ENCODE measurements around the gene TMIE.
A peak's percentile ranks its signal among the peaks of the same experiment; 100 is the strongest.
"Not testable (repeated sequence)": the region's sequence is repeated elsewhere in the genome, so short reads cannot be mapped to it uniquely, and the experiment has no call there.

Gene TMIE

GRCh38 chr3:46699676-46700523 is 1.3 kb upstream of the TMIE start:
- ChIA-PET CTCF (interaction anchor here (1.3 to 5.1 kb wide), 6 partner anchors 7 to 210 kb away, joined by 3 to 59 read pairs (median 21); no protein-coding TSS in a partner anchor), POLR2A (interaction anchor here (0.5 kb wide), 1 partner anchor 45 kb away, joined by 3 read pairs; no protein-coding TSS in a partner anchor)
- no peak for DNase-seq (ENCODE audit: low read depth, low spot score)
- no peak overlapping the region for H3K4me3 ChIP-seq (ENCODE audit: low read depth, low read length)
- TF ChIP-seq CTCF (IDR thresholded peaks at IDR 0.05; ENCODE audit: insufficient read depth, low read length, missing control alignments) = no peak

DNA sequence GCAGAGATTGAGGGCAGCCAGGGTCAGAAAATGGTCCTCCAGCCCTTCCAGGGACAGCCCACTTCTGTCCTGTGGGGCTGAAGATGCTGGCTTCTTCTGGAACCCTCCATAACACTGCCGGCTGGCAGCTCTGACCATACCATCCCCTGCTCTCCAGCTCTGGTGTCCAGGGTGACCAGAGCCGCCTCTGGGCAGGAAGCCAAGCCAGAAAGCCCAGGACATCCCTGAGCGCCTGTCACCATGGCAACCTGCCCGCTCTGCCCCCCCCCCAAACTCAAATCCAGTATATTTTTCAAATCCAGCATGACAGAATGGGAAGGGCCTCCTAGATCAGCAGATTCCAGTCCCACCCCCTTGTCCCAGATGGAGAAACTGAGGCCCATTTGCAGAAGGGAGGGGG is 420 bp upstream of the TMIE start:
- no peak overlapping the region for H3K4me3 ChIP-seq (ENCODE audit: low read depth, low read length)
- ChIA-PET POLR2A (no interaction called here), CTCF (interaction anchor here (0.9 to 4.7 kb wide), 4 partner anchors 13 to 212 kb away, joined by 3 to 59 read pairs (median 26); no protein-coding TSS in a partner anchor)
- TF ChIP-seq CTCF (IDR thresholded peaks at IDR 0.05; ENCODE audit: insufficient read depth, low read length, missing control alignments) = no peak
- DNase-seq (ENCODE audit: low read depth, low spot score) = no peak

DNA sequence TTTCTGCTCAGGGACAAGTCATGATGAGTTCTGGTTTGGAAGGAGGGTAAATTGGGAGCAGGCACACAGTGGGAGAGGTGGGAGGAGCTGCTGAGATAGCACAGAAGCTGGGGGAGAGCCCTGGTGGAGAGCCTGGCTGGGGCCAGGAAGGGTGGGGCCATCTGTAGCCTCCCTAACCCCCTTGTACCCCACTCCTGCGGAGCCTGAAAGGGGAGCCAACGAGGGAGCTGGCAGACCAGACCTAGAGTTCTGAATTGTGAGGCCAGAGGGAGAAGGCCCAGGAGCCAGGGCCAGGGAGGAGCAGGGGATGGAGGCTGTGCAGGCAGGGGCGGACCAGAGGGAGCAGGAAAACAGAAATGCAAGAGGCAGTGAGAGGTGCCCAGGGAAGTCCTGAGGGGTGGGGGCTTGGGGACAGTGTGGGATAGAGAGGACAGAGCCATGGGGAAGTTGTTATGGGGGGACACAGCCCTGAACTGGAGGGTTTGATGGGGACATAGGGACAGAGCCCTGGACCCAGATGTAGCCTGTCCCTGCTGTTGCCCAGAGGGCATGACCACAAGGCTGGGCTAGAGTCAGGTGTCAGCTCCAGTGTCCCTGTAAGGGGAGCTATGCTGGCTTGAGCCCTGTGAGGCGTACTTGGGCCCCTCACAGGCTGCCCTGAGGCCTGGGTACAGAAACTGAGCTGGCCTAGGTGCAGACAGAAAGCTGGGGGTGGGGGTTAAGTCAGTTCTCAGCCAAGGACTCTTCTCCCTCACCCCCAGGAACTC is 1.2 kb downstream of the TMIE start:
- POLR2A ChIA-PET = interaction anchor here (0.9 kb wide), 1 partner anchor 172 kb away, joined by 3 read pairs; no protein-coding TSS in a partner anchor
- CTCF ChIA-PET = interaction anchor here (0.6 to 4.7 kb wide), 22 partner anchors 8 to 674 kb away, joined by 3 to 59 read pairs (median 4); no protein-coding TSS in a partner anchor
- no peak overlapping the region for H3K4me3 ChIP-seq (ENCODE audit: low read depth, low read length)
- TF ChIP-seq CTCF (IDR thresholded peaks at IDR 0.05; ENCODE audit: insufficient read depth, low read length, missing control alignments) = no peak
- DNase-seq (ENCODE audit: low read depth, low spot score) = no peak

GRCh38 chr3:46703013-46703520 is 1.9 kb downstream of the TMIE start:
- POLR2A ChIA-PET = interaction anchor here (0.9 kb wide), 1 partner anchor 172 kb away, joined by 3 read pairs; no protein-coding TSS in a partner anchor

DNA sequence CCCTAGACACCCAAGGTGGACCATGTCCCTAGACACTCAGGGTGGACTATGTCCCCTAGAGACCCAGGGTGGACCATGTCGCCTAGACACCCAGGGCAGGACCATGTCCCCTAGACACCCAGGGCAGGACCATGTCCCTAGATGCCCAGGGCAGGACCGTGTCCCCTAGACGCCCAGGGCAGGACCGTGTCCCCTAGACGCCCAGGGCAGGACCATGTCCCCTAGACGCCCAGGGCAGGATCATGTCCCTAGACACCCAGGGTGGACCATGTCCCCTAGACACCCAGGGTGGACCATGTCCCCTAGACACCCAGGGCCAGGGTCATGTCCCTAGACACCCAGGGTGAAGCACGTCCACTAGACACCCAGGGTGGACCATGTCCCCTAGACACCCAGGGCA is 3.2 kb downstream of the TMIE start:
- CTCF ChIA-PET = interaction anchor here (0.6 to 4.7 kb wide), 5 partner anchors 190 to 1051 kb away, joined by 3 to 59 read pairs (median 15); no protein-coding TSS in a partner anchor
- DNase-seq (ENCODE audit: low read depth, low spot score); H3K4me3 ChIP-seq (ENCODE audit: low read depth, low read length); POLR2A ChIA-PET: not testable (repeated sequence)

More at GRCh38 chr3:46703013-46703520, 1.9 kb downstream of the TMIE start:
- CTCF ChIA-PET = interaction anchor here (0.6 to 4.7 kb wide), 19 partner anchors 8 to 673 kb away, joined by 3 to 59 read pairs (median 4); no protein-coding TSS in a partner anchor
- no peak for DNase-seq (ENCODE audit: low read depth, low spot score)
- no peak overlapping the region for H3K4me3 ChIP-seq (ENCODE audit: low read depth, low read length)
- TF ChIP-seq CTCF (IDR thresholded peaks at IDR 0.05; ENCODE audit: insufficient read depth, low read length, missing control alignments) = no peak

GRCh38 chr3:46705022-46705530 is 3.9 kb downstream of the TMIE start:
- TF ChIP-seq CTCF (IDR thresholded peaks at IDR 0.05; ENCODE audit: insufficient read depth, low read length, missing control alignments) = peak; percentile 93
- POLR2A ChIA-PET = no interaction called here
- CTCF ChIA-PET = interaction anchor here (0.7 to 6.3 kb wide), 27 partner anchors 7 to 670 kb away, joined by 3 to 161 read pairs (median 6); partner anchors contain the start of gene PRSS50
- DNase-seq (ENCODE audit: low read depth, low spot score) = no peak
- H3K4me3 ChIP-seq (ENCODE audit: low read depth, low read length) = no peak overlapping the region

Measured in AG04449 (cell line).